Colonic mucosa (tissue), 4 donors: ENCODE data around the gene ZMYND8. TPM values are rescaled to one million over a fixed set of nuclear protein-coding genes. Genes with fewer than 3 reads are reported as not detected.

Experiments used
- DNase-seq: peaks from one replicate; pipeline ENCODE4 v3.0.0-alpha.2; 2020
- H3K27ac ChIP-seq: fragments of 200-600 bp; one replicate; pipeline ENCODE4 v1.8.0; 2021
- H3K27me3 ChIP-seq: fragments of 200-600 bp; one replicate; pipeline ENCODE4 v1.8.0; 2021
- H3K36me3 ChIP-seq: fragments of 200-600 bp; one replicate; pipeline ENCODE4 v1.8.0; 2021
- H3K4me1 ChIP-seq: fragments of 200-600 bp; one replicate; pipeline ENCODE4 v1.8.0; 2021; ENCODE audit warnings: mild to moderate bottlenecking
- H3K4me3 ChIP-seq: fragments of 200-600 bp; one replicate; pipeline ENCODE4 v1.8.0; 2021
- H3K9ac ChIP-seq, 2 donors: one replicate each; pipeline ENCODE4 v1.7.0; 2013; ENCODE audit warnings: control low read depth in 2 of 2, low read depth in 2 of 2, low read length in 2 of 2
- H3K9me3 ChIP-seq: fragments of 200-600 bp; one replicate; pipeline ENCODE4 v1.8.0; 2021
- intact Hi-C: fragments of 100-400 bp; cut with DNase I; formaldehyde crosslinking; loops from one replicate; pipeline ENCODE4 v1.14.1; 2022
- total RNA-seq, 2 donors: library from RNA; stranded (reverse); fragmentation: NEBNext Ultra II Directional in 1 of 2; extraction: Animal tissue kit (Norgen Biotek cat#: 25700) in 1 of 2; gene quantifications; one replicate each; pipeline ENCODE4 v1.2.1, GENCODE V29; 2021
- TF ChIP-seq, protein P1 (sequence below): fragments of 200-600 bp; IDR thresholded peaks from one replicate; pipeline ENCODE4 v1.8.0; 2022; ENCODE audit warnings: antibody characterized with exemption, mild to moderate bottlenecking
- donor health status: healthy.
- donor health status: DM: no; HTN: no; CAD: no.
- donor health status: DM: no; HTN: no; CAD: no.

The ZMYND8 gene
- total RNA-seq, 2 donors from 2014 or later = 45.4 to 53.1 TPM

DNA sequence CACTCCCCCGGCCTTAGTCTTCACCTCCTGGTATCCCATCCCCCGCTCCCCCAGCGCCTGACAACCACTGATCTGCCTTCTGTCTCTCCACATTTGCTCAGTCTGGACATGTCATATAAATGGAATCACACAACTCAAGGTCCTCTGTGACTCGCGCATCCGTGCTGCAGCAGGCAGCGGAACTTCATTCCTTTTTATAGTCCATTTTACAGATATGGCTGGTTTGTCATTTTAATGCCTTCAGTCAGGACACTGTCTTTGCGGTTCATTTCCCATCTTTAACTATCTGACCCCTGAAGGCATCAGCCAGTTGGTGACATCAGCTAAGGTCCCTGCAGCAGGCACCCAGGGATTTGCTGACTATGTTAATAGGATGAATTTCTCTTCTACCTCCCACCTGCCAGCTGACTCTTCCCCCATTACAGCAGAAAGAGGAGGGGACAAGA, 125.7 kb downstream of the ZMYND8 start:
- no peak overlapping the region for H3K27ac ChIP-seq
- no peak overlapping the region for H3K9ac ChIP-seq
- no peak for DNase-seq
- intact Hi-C loops = no loop called here
- no peaks in the 10 kb centered on the region for H3K9me3 ChIP-seq
- peaks cover 22% of the 10 kb centered on the region for H3K36me3 ChIP-seq
- H3K27me3 ChIP-seq = no peaks in the 10 kb centered on the region
- TF ChIP-seq, protein P1, sequence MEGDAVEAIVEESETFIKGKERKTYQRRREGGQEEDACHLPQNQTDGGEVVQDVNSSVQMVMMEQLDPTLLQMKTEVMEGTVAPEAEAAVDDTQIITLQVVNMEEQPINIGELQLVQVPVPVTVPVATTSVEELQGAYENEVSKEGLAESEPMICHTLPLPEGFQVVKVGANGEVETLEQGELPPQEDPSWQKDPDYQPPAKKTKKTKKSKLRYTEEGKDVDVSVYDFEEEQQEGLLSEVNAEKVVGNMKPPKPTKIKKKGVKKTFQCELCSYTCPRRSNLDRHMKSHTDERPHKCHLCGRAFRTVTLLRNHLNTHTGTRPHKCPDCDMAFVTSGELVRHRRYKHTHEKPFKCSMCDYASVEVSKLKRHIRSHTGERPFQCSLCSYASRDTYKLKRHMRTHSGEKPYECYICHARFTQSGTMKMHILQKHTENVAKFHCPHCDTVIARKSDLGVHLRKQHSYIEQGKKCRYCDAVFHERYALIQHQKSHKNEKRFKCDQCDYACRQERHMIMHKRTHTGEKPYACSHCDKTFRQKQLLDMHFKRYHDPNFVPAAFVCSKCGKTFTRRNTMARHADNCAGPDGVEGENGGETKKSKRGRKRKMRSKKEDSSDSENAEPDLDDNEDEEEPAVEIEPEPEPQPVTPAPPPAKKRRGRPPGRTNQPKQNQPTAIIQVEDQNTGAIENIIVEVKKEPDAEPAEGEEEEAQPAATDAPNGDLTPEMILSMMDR = no peak
- no peaks in the 10 kb centered on the region for H3K4me1 ChIP-seq
- H3K4me3 ChIP-seq = no peak overlapping the region

DNA sequence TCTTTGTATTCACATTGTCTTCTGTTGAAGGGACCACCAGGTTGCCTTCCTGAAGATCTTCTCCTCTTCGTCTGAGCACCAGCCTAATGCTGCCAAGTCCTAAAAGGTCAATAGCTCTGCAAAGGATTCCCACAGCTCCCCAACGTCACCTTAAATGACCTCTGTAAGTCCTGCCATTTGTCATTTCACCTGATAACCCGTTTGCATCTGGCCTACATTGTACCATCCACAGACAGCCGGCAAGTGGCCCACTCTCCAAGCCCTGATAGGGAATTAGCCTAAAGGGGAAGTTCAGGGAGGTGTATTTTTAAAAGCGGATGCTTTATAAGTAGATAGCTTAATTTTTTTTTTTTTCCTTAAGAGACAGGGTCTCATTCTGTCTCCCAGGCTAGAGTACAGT, 127.8 kb downstream of the ZMYND8 start:
- peaks cover 22% of the 10 kb centered on the region for H3K36me3 ChIP-seq
- H3K4me1 ChIP-seq = no peaks in the 10 kb centered on the region
- no peaks in the 10 kb centered on the region for H3K9me3 ChIP-seq
- TF ChIP-seq, protein P1 = no peak
- no peak overlapping the region for H3K4me3 ChIP-seq
- H3K9ac ChIP-seq = no peak overlapping the region
- intact Hi-C loops = no loop called here
- no peaks in the 10 kb centered on the region for H3K27me3 ChIP-seq
- no peak overlapping the region for H3K27ac ChIP-seq
- DNase-seq = no peak

DNA sequence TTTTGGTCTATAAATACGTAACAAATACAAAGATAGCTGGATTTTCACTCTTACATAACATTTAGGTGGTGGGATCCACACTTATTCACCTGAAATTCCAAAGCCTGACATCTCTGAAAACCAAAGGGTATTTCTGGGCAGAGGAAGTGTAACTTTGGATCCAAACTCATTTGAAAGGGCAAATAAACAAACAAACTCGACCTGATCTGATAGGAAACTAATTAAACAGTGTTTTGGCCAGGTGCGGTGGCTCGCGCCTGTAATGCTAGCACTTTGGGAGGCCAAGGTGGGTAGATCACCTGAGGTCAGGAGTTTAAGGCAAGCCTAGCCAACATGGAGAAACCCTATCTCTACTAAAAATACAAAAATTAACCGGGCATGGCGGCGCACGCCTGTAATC, 128.9 kb downstream of the ZMYND8 start:
- no peaks in the 10 kb centered on the region for H3K27me3 ChIP-seq
- TF ChIP-seq, protein P1 = no peak
- H3K9ac ChIP-seq = no peak overlapping the region
- peaks cover 30% of the 10 kb centered on the region for H3K36me3 ChIP-seq
- H3K4me1 ChIP-seq = no peaks in the 10 kb centered on the region
- intact Hi-C loops = no loop called here
- DNase-seq = no peak
- no peak overlapping the region for H3K27ac ChIP-seq
- H3K9me3 ChIP-seq = no peaks in the 10 kb centered on the region
- no peak overlapping the region for H3K4me3 ChIP-seq

DNA sequence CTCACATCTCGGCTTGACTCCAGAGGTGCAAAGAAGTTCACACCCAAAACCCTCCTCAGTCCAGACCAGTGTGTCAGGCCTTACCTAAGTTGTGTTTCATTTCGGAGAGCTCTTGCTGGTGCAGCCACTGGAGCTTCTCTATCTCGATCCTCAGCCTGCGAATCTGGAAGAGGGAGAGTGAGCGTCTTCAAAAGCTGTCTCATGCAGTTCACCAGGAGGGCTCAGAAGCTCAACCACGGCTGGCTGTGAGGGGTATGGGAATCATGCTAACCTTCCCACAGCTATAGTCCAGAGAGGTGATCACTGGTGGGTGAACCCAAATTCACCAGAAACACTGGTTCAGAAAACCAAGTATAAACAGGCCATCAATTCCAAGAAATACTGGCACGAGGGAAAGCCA, 129.4 kb downstream of the ZMYND8 start:
- Histone ChIP-seq H3K27me3 (no peaks in the 10 kb centered on the region), H3K36me3 (peaks cover 30% of the 10 kb centered on the region), H3K9ac (no peak overlapping the region), H3K9me3 (no peaks in the 10 kb centered on the region), H3K27ac (no peak overlapping the region), H3K4me3 (no peak overlapping the region), H3K4me1 (no peaks in the 10 kb centered on the region)
- intact Hi-C loops = no loop called here
- no peak for DNase-seq
- TF ChIP-seq, protein P1 = no peak

DNA sequence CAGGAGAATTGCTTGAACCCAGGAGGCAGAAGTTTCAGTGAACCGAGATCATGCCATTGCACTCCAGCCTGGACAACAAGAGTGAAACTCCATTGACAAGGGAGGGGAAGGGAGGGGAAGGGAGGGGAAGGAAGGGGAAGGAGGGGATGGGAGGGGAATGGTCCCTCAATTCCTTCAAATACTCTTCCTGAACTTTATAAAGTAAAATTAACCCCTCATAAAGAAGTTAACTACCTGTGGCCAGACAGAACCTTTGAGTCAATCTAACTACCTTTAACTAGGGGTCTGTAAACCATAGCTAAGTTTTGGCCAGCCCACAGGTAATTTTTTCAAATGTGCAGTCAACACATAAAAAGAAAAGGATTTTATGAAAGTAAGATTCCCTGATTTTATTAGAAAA, 131.0 kb downstream of the ZMYND8 start:
- H3K36me3 ChIP-seq = peaks cover 31% of the 10 kb centered on the region
- no peaks in the 10 kb centered on the region for H3K4me1 ChIP-seq
- intact Hi-C loops = no loop called here
- TF ChIP-seq, protein P1 = no peak
- H3K4me3 ChIP-seq = no peak overlapping the region
- H3K9ac ChIP-seq = no peak overlapping the region
- H3K27ac ChIP-seq = no peak overlapping the region
- H3K27me3 ChIP-seq = no peaks in the 10 kb centered on the region
- H3K9me3 ChIP-seq = no peaks in the 10 kb centered on the region
- DNase-seq = no peak

DNA sequence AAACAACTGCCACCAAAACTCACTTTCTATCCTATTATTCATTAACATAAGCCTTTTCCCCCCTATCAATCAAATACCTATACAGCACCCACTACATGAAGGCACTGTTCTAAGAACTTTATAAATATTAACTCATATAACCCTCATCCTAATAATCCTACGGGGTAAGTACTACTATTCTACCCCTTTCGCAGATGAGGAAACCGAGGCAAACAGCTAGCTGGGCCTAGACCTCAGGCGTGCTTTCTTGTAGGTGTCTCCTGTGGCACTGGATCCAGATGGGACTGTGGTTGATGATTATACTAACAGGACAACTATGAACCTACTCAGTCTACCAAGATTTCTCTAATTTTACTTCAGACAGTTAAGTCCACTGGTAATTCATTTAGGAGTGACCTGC, 131.6 kb downstream of the ZMYND8 start:
- no peak overlapping the region for H3K4me3 ChIP-seq
- H3K27ac ChIP-seq = no peak overlapping the region
- no peaks in the 10 kb centered on the region for H3K4me1 ChIP-seq
- intact Hi-C loops = no loop called here
- H3K9me3 ChIP-seq = no peaks in the 10 kb centered on the region
- TF ChIP-seq, protein P1 = no peak
- peaks cover 31% of the 10 kb centered on the region for H3K36me3 ChIP-seq
- no peak for DNase-seq
- no peaks in the 10 kb centered on the region for H3K27me3 ChIP-seq
- no peak overlapping the region for H3K9ac ChIP-seq
